Activated T-cell treated with anti-CD3 and anti-CD28 coated beads, Interleukin-2, amount 50 U/mL, for 72 hours (primary cell): ENCODE measurements around the gene SERPINA6. TPM values are rescaled to one million over a fixed set of nuclear protein-coding genes. Genes with fewer than 3 reads are reported as not detected.
"Not testable (repeated sequence)": the region's sequence is repeated elsewhere in the genome, so short reads cannot be mapped to it uniquely, and the experiment has no call there.

Experiments used
- ATAC-seq, 2 donors: fragments of 150-1000 bp; cut with Tn5 transposase; replicated peaks in 1 of 2; 2 replicates each; pipeline ENCODE4 v1.10.0; 2021; ENCODE audit warnings: moderate library complexity in 2 of 2, mild to moderate bottlenecking in 1 of 2
- DNase-seq, 2 donors: peaks; one replicate each; pipeline ENCODE4 v3.0.0; 2021 to 2022; ENCODE audit warnings: mixed read lengths in 1 of 2
- H3K27ac Mint-ChIP-seq: one replicate; pipeline ENCODE4 v1.8.0; 2022; ENCODE audit warnings: mild to moderate bottlenecking, moderate library complexity, mixed read lengths
- H3K27me3 Mint-ChIP-seq: one replicate; pipeline ENCODE4 v1.8.0; 2022; ENCODE audit warnings: low read depth, mixed read lengths
- H3K36me3 Mint-ChIP-seq, 2 donors: one replicate each; pipeline ENCODE4 v1.8.0; 2022; ENCODE audit warnings: mixed read lengths in 2 of 2, mild to moderate bottlenecking in 1 of 2; ENCODE audit not compliant: insufficient read depth in 2 of 2
- H3K4me1 Mint-ChIP-seq: one replicate; pipeline ENCODE4 v1.8.0; 2022; ENCODE audit warnings: low read depth, mixed read lengths
- H3K4me3 Mint-ChIP-seq, 2 donors: one replicate each; pipeline ENCODE4 v1.8.0; 2022; ENCODE audit warnings: mild to moderate bottlenecking in 2 of 2, mixed read lengths in 2 of 2, moderate library complexity in 2 of 2
- H3K9me3 Mint-ChIP-seq, 2 donors: one replicate each; pipeline ENCODE4 v1.8.0; 2022; ENCODE audit warnings: mixed read lengths in 2 of 2
- total RNA-seq, 2 donors: library from RNA; stranded (reverse); gene quantifications; one replicate each; pipeline ENCODE4 v1.2.3, GENCODE V29; 2022

The SERPINA6 gene
- total RNA-seq, 2 donors from 2014 or later = not detected

GRCh38 chr14:94307410-94307992 is 15.6 kb downstream of the SERPINA6 start:
- Mint-ChIP-seq H3K4me3 (no peak overlapping the region), H3K27ac (no peak overlapping the region), H3K9me3 (peaks cover 4 to 14% of the 10 kb centered on the region in 2 donors), H3K4me1 (no peaks in the 10 kb centered on the region), H3K36me3 (peaks cover 0 to 6% of the 10 kb centered on the region in 2 donors), H3K27me3 (peaks cover 14% of the 10 kb centered on the region)
- no peak for DNase-seq
- ATAC-seq = no peak

- Mint-ChIP-seq H3K36me3 (peaks cover 0 to 6% of the 10 kb centered on the region in 2 donors), H3K4me1 (no peaks in the 10 kb centered on the region), H3K9me3 (peaks cover 4 to 14% of the 10 kb centered on the region in 2 donors), H3K4me3 (no peak overlapping the region), H3K27me3 (peaks cover 14% of the 10 kb centered on the region), H3K27ac (no peak overlapping the region)
- ATAC-seq (no peak), DNase-seq (no peak)
Observed at GRCh38 chr14:94306047-94306978, 16.8 kb downstream of the SERPINA6 start.

DNA sequence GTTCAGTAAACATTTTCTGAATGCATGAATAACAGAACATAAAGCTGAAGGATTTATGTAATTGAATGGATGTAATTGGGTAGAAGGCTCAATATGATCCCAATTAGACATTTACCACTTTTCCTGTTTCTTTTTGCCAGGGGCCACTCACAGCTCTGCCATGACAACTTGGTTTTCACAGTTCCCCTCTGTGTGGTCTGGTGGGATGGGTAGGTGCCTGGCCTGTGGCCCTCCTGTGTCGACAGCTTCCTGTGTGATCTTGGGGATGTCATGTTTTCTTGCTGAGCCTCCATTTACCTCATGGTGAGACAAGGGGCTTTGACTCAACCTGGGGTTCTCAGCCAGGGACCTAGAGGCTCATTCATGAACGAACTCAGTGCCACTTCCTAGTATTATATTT is 17.5 kb downstream of the SERPINA6 start:
- no peak overlapping the region for H3K27ac Mint-ChIP-seq
- peaks cover 14% of the 10 kb centered on the region for H3K27me3 Mint-ChIP-seq
- H3K36me3 Mint-ChIP-seq = peaks cover 0 to 6% of the 10 kb centered on the region in 2 donors
- DNase-seq (no peak), ATAC-seq (no peak)
- peaks cover 4 to 14% of the 10 kb centered on the region in 2 donors for H3K9me3 Mint-ChIP-seq
- no peak overlapping the region for H3K4me3 Mint-ChIP-seq
- no peaks in the 10 kb centered on the region for H3K4me1 Mint-ChIP-seq

GRCh38 chr14:94304243-94304642 is 18.9 kb downstream of the SERPINA6 start:
- Mint-ChIP-seq H3K27ac (no peak overlapping the region), H3K9me3 (peaks cover 4 to 14% of the 10 kb centered on the region in 2 donors), H3K4me3 (no peak overlapping the region), H3K36me3 (peaks cover 0 to 6% of the 10 kb centered on the region in 2 donors), H3K27me3 (peaks cover 12% of the 10 kb centered on the region), H3K4me1 (no peaks in the 10 kb centered on the region)
- DNase-seq (no peak), ATAC-seq (no peak)

- DNase-seq (no peak), ATAC-seq (no peak)
- no peak overlapping the region for H3K4me3 Mint-ChIP-seq
- H3K4me1 Mint-ChIP-seq = no peaks in the 10 kb centered on the region
- H3K36me3 Mint-ChIP-seq = peaks cover 0 to 1% of the 10 kb centered on the region in 2 donors
- no peak overlapping the region for H3K27ac Mint-ChIP-seq
- H3K9me3 Mint-ChIP-seq = peaks cover 1 to 15% of the 10 kb centered on the region in 2 donors
- H3K27me3 Mint-ChIP-seq = peaks cover 1% of the 10 kb centered on the region
Observed at GRCh38 chr14:94303111-94303510, 20.0 kb downstream of the SERPINA6 start.

DNA sequence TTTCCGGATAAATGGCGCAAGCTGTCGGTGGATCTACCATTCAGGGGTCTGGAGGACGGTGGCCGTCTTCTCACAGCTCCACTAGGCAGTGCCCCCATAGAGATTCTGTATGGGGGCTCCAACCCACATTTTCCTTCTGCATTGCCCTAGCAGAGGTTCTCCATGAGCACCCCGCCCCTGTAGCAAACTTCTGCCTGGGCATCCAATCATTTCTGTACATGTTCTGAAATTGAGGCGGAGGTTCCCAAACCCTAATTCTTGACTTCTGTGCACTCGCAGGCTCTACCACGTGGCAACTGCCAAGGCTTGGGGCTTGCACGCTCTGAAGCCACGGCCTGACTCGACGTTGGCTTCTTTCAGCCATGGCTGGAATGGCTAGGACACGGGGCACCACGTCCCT is 25.0 kb downstream of the SERPINA6 start:
- DNase-seq (no peak), ATAC-seq (no peak)
- Mint-ChIP-seq H3K36me3 (peaks cover 4 to 5% of the 10 kb centered on the region in 2 donors), H3K4me3 (no peak overlapping the region), H3K9me3 (peaks cover 8 to 10% of the 10 kb centered on the region in 2 donors), H3K27me3 (peaks cover 17% of the 10 kb centered on the region), H3K27ac (no peak overlapping the region), H3K4me1 (peaks cover 7% of the 10 kb centered on the region)

GRCh38 chr14:94296181-94296545 is 27.0 kb downstream of the SERPINA6 start:
- DNase-seq, H3K36me3 Mint-ChIP-seq, H3K4me3 Mint-ChIP-seq, H3K4me1 Mint-ChIP-seq, ATAC-seq: not testable (repeated sequence)
- H3K27me3 Mint-ChIP-seq = peaks cover 17% of the 10 kb centered on the region
- H3K9me3 Mint-ChIP-seq = peaks cover 8 to 10% of the 10 kb centered on the region in 2 donors
- H3K27ac Mint-ChIP-seq = peak overlapping the region; percentile 51

- Mint-ChIP-seq H3K27ac (no peak overlapping the region), H3K9me3 (peaks cover 8 to 10% of the 10 kb centered on the region in 2 donors), H3K4me1 (peaks cover 7% of the 10 kb centered on the region), H3K36me3 (peaks cover 4 to 5% of the 10 kb centered on the region in 2 donors), H3K4me3 (no peak overlapping the region), H3K27me3 (peaks cover 17% of the 10 kb centered on the region)
- no peak for DNase-seq
- no peak for ATAC-seq
Observed at GRCh38 chr14:94295360-94296180, 27.6 kb downstream of the SERPINA6 start.

- DNase-seq (no peak), ATAC-seq (no peak)
- Mint-ChIP-seq H3K27ac (no peak overlapping the region), H3K4me3 (no peak overlapping the region), H3K4me1 (peaks cover 7% of the 10 kb centered on the region), H3K36me3 (peaks cover 4 to 5% of the 10 kb centered on the region in 2 donors), H3K27me3 (peaks cover 17% of the 10 kb centered on the region), H3K9me3 (peaks cover 5 to 8% of the 10 kb centered on the region in 2 donors)
Observed at GRCh38 chr14:94293578-94293924, 29.6 kb downstream of the SERPINA6 start.

GRCh38 chr14:94292872-94293577 is 30.1 kb downstream of the SERPINA6 start, which contains the start of gene SERPINA10:
Gene SERPINA10 (minus strand): TSS chr14:94293268. CDS start chr14:94290593, 2,675 bp downstream.
- H3K27ac Mint-ChIP-seq = no peak within 1 kb of the TSS
- peaks cover 4 to 5% of the 10 kb centered on the region in 2 donors for H3K36me3 Mint-ChIP-seq
- DNase-seq (no peak), ATAC-seq (no peak)
- H3K27me3 Mint-ChIP-seq = peaks cover 18% of the 10 kb centered on the region
- peaks cover 7% of the 10 kb centered on the region for H3K4me1 Mint-ChIP-seq
- H3K4me3 Mint-ChIP-seq = no peak within 1 kb of the TSS
- H3K9me3 Mint-ChIP-seq = peaks cover 5 to 8% of the 10 kb centered on the region in 2 donors

DNA sequence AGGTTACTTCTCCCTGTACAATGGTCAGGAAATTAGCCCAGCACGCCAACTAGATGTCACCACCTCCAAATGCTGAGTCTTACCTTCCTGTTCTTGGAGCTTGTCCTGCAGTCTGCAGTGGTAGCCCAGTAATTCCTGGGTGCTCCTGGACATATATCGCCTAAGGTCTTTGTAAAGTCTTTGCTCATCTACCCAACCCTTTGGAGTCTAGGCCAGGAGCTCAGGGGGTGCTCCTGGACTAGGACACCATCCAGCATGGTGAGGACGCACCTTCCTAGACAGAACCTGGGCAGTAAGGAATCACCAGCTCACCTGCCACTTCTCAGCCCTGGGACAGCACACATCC is 30.6 kb downstream of the SERPINA6 start:
- peaks cover 5 to 10% of the 10 kb centered on the region in 2 donors for H3K9me3 Mint-ChIP-seq
- peaks cover 18% of the 10 kb centered on the region for H3K27me3 Mint-ChIP-seq
- peaks cover 4 to 5% of the 10 kb centered on the region in 2 donors for H3K36me3 Mint-ChIP-seq
- DNase-seq (no peak), ATAC-seq (peak in 1 of 2 donors; percentile 13)
- peaks cover 12% of the 10 kb centered on the region for H3K4me1 Mint-ChIP-seq
- H3K4me3 Mint-ChIP-seq = no peak overlapping the region
- no peak overlapping the region for H3K27ac Mint-ChIP-seq

DNA sequence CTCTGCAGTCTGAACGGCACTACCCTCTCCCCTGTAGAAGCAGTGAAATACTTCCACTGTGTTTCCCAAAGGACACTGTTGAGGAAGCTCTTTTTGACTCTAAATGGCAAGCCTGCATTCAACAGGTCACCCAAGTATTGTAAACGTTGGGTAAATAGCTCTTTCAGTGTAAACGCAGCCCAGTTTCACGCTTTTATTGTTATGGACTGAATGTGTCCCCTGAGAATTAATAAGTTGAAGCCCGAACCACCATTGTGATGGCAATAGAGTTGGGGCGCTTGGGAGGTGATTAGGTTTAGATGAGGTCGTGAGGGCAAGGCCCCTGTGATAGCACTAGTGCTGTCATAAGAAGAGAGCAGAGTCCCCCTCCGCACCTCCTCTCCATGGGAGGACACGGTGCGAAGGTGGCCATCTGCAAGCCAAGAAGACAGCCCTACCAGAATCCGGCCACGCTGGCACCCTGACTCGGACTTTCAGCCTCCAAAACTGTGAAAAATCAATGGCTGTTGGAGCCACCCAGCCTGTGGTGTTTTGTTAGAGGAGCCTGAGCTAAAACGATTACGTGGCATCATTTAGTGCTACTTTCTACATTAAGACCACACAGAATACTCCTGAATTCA is 31.1 kb downstream of the SERPINA6 start:
- H3K9me3 Mint-ChIP-seq = peaks cover 5 to 12% of the 10 kb centered on the region in 2 donors
- no peak overlapping the region for H3K27ac Mint-ChIP-seq
- no peak for ATAC-seq
- peaks cover 14% of the 10 kb centered on the region for H3K4me1 Mint-ChIP-seq
- peaks cover 4 to 5% of the 10 kb centered on the region in 2 donors for H3K36me3 Mint-ChIP-seq
- H3K27me3 Mint-ChIP-seq = peaks cover 18% of the 10 kb centered on the region
- no peak for DNase-seq
- no peak overlapping the region for H3K4me3 Mint-ChIP-seq
